Esophagus muscularis mucosa (tissue), 4 donors: ENCODE data around the gene ZNF362.

Source experiments
- EP300 ChIP-seq: sonication (generic); formaldehyde crosslinking; IDR thresholded peaks from one replicate; pipeline ENCODE4 v1.6.1; 2017; ENCODE audit warnings: antibody characterized with exemption
- POLR2A ChIP-seq: fragments of 450-650 bp; IDR thresholded peaks from one replicate; pipeline ENCODE4 v1.6.1; 2017; ENCODE audit warnings: antibody characterized with exemption, moderate library complexity, mild to moderate bottlenecking, low read depth
- POLR2AphosphoS5 ChIP-seq, 2 donors: sonication (generic); formaldehyde crosslinking; IDR thresholded peaks; one replicate each; pipeline ENCODE4 v1.6.1; 2017; ENCODE audit warnings: antibody characterized with exemption in 2 of 2
- TF ChIP-seq, protein P1 (sequence below), 3 experiments: fragments of 200-600 bp in 2 of 3; fragments of 450-650 bp in 1 of 3; sonication (generic) in 2 of 3; IDR thresholded peaks; one replicate each; pipeline ENCODE4 v1.5.1; 2017 to 2019; ENCODE audit warnings: antibody characterized with exemption in 3 of 3, mild to moderate bottlenecking in 2 of 3, moderate library complexity in 1 of 3

DNA sequence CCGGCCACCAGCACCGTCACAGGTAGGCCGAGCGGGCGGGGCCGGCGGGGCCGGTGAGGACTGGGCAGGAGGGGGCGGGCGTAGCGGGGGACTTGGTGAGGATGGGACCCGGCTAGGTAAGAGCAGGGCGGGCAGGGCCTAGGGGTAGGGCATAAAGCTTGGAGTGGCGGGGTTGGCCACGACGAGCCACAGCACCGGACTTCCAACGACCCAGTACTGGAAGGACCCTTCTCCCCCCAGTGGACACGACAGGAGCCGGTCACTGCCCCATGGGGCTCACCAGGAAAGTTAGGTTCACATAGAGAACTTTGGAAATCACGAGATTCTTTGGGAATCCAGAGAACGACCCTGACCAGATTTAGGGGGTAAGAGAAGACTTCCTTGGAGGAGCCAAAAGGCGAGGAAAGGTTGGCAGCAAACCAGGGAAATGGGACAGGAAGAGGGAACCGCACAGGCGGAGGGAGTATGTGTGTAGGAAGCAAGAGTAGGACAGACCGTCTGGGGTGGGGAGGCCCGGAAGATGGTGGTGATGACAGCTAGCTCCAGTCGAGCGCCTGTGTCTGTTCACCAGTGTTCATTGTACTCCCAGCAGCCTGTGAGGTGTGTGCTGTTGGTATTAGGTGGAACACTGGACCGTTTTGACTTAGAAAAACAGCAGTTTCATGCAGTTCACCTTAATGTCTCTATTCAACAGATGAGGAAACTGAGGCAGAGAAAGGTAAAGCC lies 20.4 kb downstream of the ZNF362 start:
- TF ChIP-seq, protein P1, sequence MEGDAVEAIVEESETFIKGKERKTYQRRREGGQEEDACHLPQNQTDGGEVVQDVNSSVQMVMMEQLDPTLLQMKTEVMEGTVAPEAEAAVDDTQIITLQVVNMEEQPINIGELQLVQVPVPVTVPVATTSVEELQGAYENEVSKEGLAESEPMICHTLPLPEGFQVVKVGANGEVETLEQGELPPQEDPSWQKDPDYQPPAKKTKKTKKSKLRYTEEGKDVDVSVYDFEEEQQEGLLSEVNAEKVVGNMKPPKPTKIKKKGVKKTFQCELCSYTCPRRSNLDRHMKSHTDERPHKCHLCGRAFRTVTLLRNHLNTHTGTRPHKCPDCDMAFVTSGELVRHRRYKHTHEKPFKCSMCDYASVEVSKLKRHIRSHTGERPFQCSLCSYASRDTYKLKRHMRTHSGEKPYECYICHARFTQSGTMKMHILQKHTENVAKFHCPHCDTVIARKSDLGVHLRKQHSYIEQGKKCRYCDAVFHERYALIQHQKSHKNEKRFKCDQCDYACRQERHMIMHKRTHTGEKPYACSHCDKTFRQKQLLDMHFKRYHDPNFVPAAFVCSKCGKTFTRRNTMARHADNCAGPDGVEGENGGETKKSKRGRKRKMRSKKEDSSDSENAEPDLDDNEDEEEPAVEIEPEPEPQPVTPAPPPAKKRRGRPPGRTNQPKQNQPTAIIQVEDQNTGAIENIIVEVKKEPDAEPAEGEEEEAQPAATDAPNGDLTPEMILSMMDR (IDR thresholded peaks at IDR 0.05): no peak
- no peak for TF ChIP-seq POLR2A
- TF ChIP-seq EP300: no peak
- no peak for TF ChIP-seq POLR2AphosphoS5 (IDR thresholded peaks at IDR 0.05)
